Keratinocyte (primary cell): ENCODE measurements around the gene AKR1E2. TPM values are rescaled to one million over a fixed set of nuclear protein-coding genes. Genes with fewer than 3 reads are reported as not detected.

Experiments used
- DNase-seq: peaks from one replicate; pipeline ENCODE4 v3.0.0-alpha.2; 2011; ENCODE audit warnings: low read depth, missing footprints, low spot score
- FAIRE-seq: peaks from 2 replicates; lab custom pipeline; 2011; peaks lifted over from hg19 to GRCh38; lab: Jason Lieb, UNC
- H2AFZ ChIP-seq: 2 replicates; pipeline ENCODE4 v1.6.0; 2012; ENCODE audit warnings: low read length, control low read depth, inconsistent platforms; ENCODE audit not compliant: control insufficient read depth
- H3K27ac ChIP-seq: 2 replicates; pipeline ENCODE4 v1.5.1; 2011; ENCODE audit warnings: low read length; ENCODE audit not compliant: control insufficient read depth, insufficient read depth
- H3K27me3 ChIP-seq: 3 replicates; pipeline ENCODE4 v1.6.0; 2011; ENCODE audit warnings: low read length; ENCODE audit not compliant: control insufficient read depth, insufficient read depth; ENCODE audit errors: extremely low read depth
- H3K36me3 ChIP-seq, 2 experiments: 2 replicates in 1 of 2; 3 replicates in 1 of 2; pipeline ENCODE4 v1.5.1; 2011; ENCODE audit warnings: low read length in 2 of 2, mild to moderate bottlenecking in 1 of 2; ENCODE audit not compliant: control insufficient read depth in 2 of 2, insufficient read depth in 2 of 2; ENCODE audit errors: extremely low read depth in 1 of 2
- H3K4me1 ChIP-seq: 3 replicates; pipeline ENCODE4 v1.5.1; 2011; ENCODE audit warnings: low read length; ENCODE audit not compliant: control insufficient read depth, insufficient read depth; ENCODE audit errors: extremely low read depth
- H3K4me2 ChIP-seq: 3 replicates; pipeline ENCODE4 v1.6.0; 2011; ENCODE audit warnings: low read depth, low read length; ENCODE audit not compliant: control insufficient read depth, insufficient read depth; ENCODE audit errors: extremely low read depth
- H3K4me3 ChIP-seq, 3 experiments: fragments of 200-600 bp in 1 of 3; sonication (generic) in 1 of 3; 2 replicates in 2 of 3; 3 replicates in 1 of 3; pipeline ENCODE4 v1.5.1; 2011 to 2016; ENCODE audit warnings: low read length in 3 of 3, mild to moderate bottlenecking in 3 of 3, control low read depth in 2 of 3, inconsistent platforms in 1 of 3, low read depth in 1 of 3, mixed read lengths in 1 of 3, mixed run types in 1 of 3, moderate library complexity in 1 of 3; ENCODE audit not compliant: control insufficient read depth in 2 of 3, insufficient read depth in 2 of 3; ENCODE audit errors: extremely low read depth in 1 of 3
- H3K79me2 ChIP-seq: 2 replicates; pipeline ENCODE4 v1.6.0; 2012; ENCODE audit warnings: low read length; ENCODE audit not compliant: control insufficient read depth, insufficient read depth
- H3K9ac ChIP-seq: 3 replicates; pipeline ENCODE4 v1.6.0; 2011; ENCODE audit warnings: low read length; ENCODE audit not compliant: control insufficient read depth, insufficient read depth; ENCODE audit errors: extremely low read depth
- H3K9me1 ChIP-seq: 3 replicates; pipeline ENCODE4 v1.6.0; 2011; ENCODE audit warnings: low read length; ENCODE audit not compliant: control insufficient read depth, insufficient read depth; ENCODE audit errors: extremely low read depth
- H3K9me3 ChIP-seq: 2 replicates; pipeline ENCODE4 v1.5.1; 2012; ENCODE audit warnings: low read depth, low read length; ENCODE audit not compliant: control insufficient read depth
- H4K20me1 ChIP-seq: 3 replicates; pipeline ENCODE4 v1.6.0; 2011; ENCODE audit warnings: low read length; ENCODE audit not compliant: control insufficient read depth, insufficient read depth; ENCODE audit errors: extremely low read depth
- CTCF ChIP-seq, 3 experiments: IDR thresholded peaks in 1 of 3; conservative IDR thresholded peaks in 1 of 3; optimal IDR thresholded peaks in 1 of 3; 2 replicates in 2 of 3; 3 replicates in 1 of 3; pipeline versions ENCODE3 to v1.5.1; 2011; ENCODE audit warnings: low read length in 3 of 3, mild to moderate bottlenecking in 3 of 3, moderate library complexity in 2 of 3, control low read depth in 1 of 3, inconsistent platforms in 1 of 3; ENCODE audit not compliant: insufficient read depth in 2 of 3; ENCODE audit errors: extremely low read depth in 1 of 3
- EZH2 ChIP-seq: IDR thresholded peaks from one replicate; pipeline ENCODE4 v1.6.1; 2012; ENCODE audit warnings: inconsistent platforms, mild to moderate bottlenecking, low read length, moderate library complexity
- dilution Hi-C: fragments of 300-500 bp; cut with MboI; formaldehyde crosslinking; loops from one replicate; pipeline ENCODE4 v1.7.0; 2020; ENCODE audit warnings: low sequenced_read_pairs; ENCODE audit not compliant: extremely low pct_ligation_motif_present
- polyA plus RNA-seq, 5 experiments: library from polyadenylated mRNA; depleted of rRNA in 3 of 5; stranded (reverse) in 3 of 5; stranded (forward) in 1 of 5; unstranded in 1 of 5; fragments of >200 nt; gene quantifications; 1 replicate in 1 of 5; 2 replicates in 3 of 5; 3 replicates in 1 of 5; pipeline versions ENCODE4 v1.2.1 to v1.2.3, GENCODE V29; 2011 to 2012; ENCODE audit warnings: missing spikeins in 2 of 5, low read depth in 1 of 5, low replicate concordance in 1 of 5

The AKR1E2 gene
- polyA plus RNA-seq, 1 donor (not counting 4 experiments of a cell fraction or from before 2014, with no cell fraction given) = 1.9 TPM

GRCh38 chr10:4778761-4779160 lies 47.2 kb upstream of the AKR1E2 start:
- FAIRE-seq = no peak
- dilution Hi-C loops = no loop called here

GRCh38 chr10:4780091-4780490 lies 45.9 kb upstream of the AKR1E2 start:
- DNase-seq (no peak), FAIRE-seq (no peak)
- Histone ChIP-seq H3K4me1 (peaks cover 14% of the 10 kb centered on the region), H3K79me2 (no peaks in the 10 kb centered on the region), H3K36me3 (no peaks in the 10 kb centered on the region), H3K9me1 (no peaks in the 10 kb centered on the region), H3K9me3 (no peaks in the 10 kb centered on the region), H3K27me3 (no peaks in the 10 kb centered on the region), H3K27ac (no peak overlapping the region), H3K4me2 (no peak overlapping the region), H2AFZ (no peak overlapping the region), H4K20me1 (no peaks in the 10 kb centered on the region), H3K4me3 (no peak overlapping the region), H3K9ac (no peak overlapping the region)
- dilution Hi-C loops = no loop called here
- TF ChIP-seq EZH2 (no peak), CTCF (optimal IDR thresholded peaks at IDR 0.05 in 1 of 3, IDR thresholded peaks at IDR 0.05 in 1 of 3, conservative IDR thresholded peaks at IDR 0.05 in 1 of 3; ENCODE audit: extremely low read depth in 1 of 3, insufficient read depth in 2 of 3, low read length in 3 of 3) (no peak)

More at GRCh38 chr10:4778761-4779160, 47.2 kb upstream of the AKR1E2 start:
- Histone ChIP-seq H3K9me3 (no peaks in the 10 kb centered on the region), H3K36me3 (no peaks in the 10 kb centered on the region), H3K9ac (no peak overlapping the region), H4K20me1 (no peaks in the 10 kb centered on the region), H3K79me2 (no peaks in the 10 kb centered on the region), H3K27ac (no peak overlapping the region), H3K9me1 (no peaks in the 10 kb centered on the region), H3K27me3 (no peaks in the 10 kb centered on the region), H3K4me3 (no peak overlapping the region), H3K4me2 (no peak overlapping the region), H3K4me1 (peaks cover 11% of the 10 kb centered on the region), H2AFZ (no peak overlapping the region)
- no peak for DNase-seq
- TF ChIP-seq CTCF (optimal IDR thresholded peaks at IDR 0.05 in 1 of 3, IDR thresholded peaks at IDR 0.05 in 1 of 3, conservative IDR thresholded peaks at IDR 0.05 in 1 of 3; ENCODE audit: extremely low read depth in 1 of 3, insufficient read depth in 2 of 3, low read length in 3 of 3) (no peak), EZH2 (no peak)
